K562 (cell line): ENCODE results near the gene VAPB. TPM values are rescaled to one million over a fixed set of nuclear protein-coding genes. Genes with fewer than 3 reads are reported as not detected.

ENCODE experiments used
- ATAC-seq: fragments of 200-7000 bp; cut with Tn5 transposase; 3 replicates; pipeline ENCODE4 v1.9.1; 2020; ENCODE audit warnings: moderate library complexity
- BruUV-seq: library from RNA; stranded (reverse); fragments of 400-500 nt; replicated peaks from 2 replicates; lab custom pipeline; 2021; lab: Mats Ljungman, UMichigan
- CTCF ChIA-PET: fragments of 300-600 bp; formaldehyde crosslinking; extraction: SDS; loops from one replicate; lab custom pipeline; 2021; ENCODE audit warnings: low intra/inter-chr PET ratio; lab: Yijun Ruan, JAX
- POLR2A ChIA-PET: fragments of 300-600, 350-650 bp; sonication (Branson Sonifier 250); formaldehyde crosslinking; extraction: SDS; loops from one replicate; lab custom pipeline; 2021; ENCODE audit warnings: antibody characterized with exemption, inconsistent platforms; lab: Yijun Ruan, JAX
- DNase-seq, 4 experiments: peaks; one replicate each; pipeline versions ENCODE4 v3.0.0 to v3.0.0-alpha.2; 2011 to 2018; ENCODE audit warnings: low spot score in 3 of 4, mixed read lengths in 3 of 4; ENCODE audit errors: extremely low read depth in 1 of 4
- FAIRE-seq: peaks from 2 replicates; lab custom pipeline; 2011; peaks lifted over from hg19 to GRCh38; lab: Jason Lieb, UNC
- H2AFZ ChIP-seq: 2 replicates; pipeline ENCODE4 v1.6.0; 2011; ENCODE audit warnings: low read depth, low read length, control low read depth, inconsistent platforms
- H3K27ac ChIP-seq: fragments of 200-600 bp; 3 replicates; pipeline ENCODE4 v1.8.0; 2011; ENCODE audit warnings: low read depth, mild to moderate bottlenecking, control low read depth, inconsistent platforms, low read length, moderate library complexity, mixed read lengths; ENCODE audit errors: extremely low read depth
- H3K27me3 ChIP-seq, 2 experiments: fragments of 300-600 bp in 1 of 2; 2 replicates in 1 of 2; 3 replicates in 1 of 2; pipeline versions ENCODE4 v1.6.0 to v1.8.0; 2011; ENCODE audit warnings: inconsistent platforms in 2 of 2, low read length in 2 of 2, mild to moderate bottlenecking in 1 of 2, mixed read lengths in 1 of 2, moderate library complexity in 1 of 2; ENCODE audit not compliant: control insufficient read depth in 2 of 2, insufficient read depth in 2 of 2
- H3K36me3 ChIP-seq: fragments of 300-600 bp; 3 replicates; pipeline ENCODE4 v1.8.0; 2011; ENCODE audit warnings: mild to moderate bottlenecking, low read length, inconsistent platforms; ENCODE audit not compliant: control insufficient read depth, insufficient read depth
- H3K4me1 ChIP-seq, 2 experiments: fragments of 200-600 bp in 1 of 2; replicated peaks in 1 of 2; 2 replicates in 1 of 2; 3 replicates in 1 of 2; pipeline versions ENCODE4 v1.5.1 to v1.8.0; 2011; ENCODE audit warnings: inconsistent platforms in 2 of 2, low read length in 2 of 2, mild to moderate bottlenecking in 1 of 2, mixed read lengths in 1 of 2, moderate library complexity in 1 of 2; ENCODE audit not compliant: control insufficient read depth in 2 of 2, insufficient read depth in 2 of 2
- H3K4me2 ChIP-seq: 2 replicates; pipeline ENCODE4 v1.6.1; 2011; ENCODE audit warnings: low read length, control low read depth, inconsistent platforms, mixed read lengths; ENCODE audit not compliant: insufficient read depth
- H3K4me3 ChIP-seq: fragments of 200-600 bp; sonication (generic), shearing (Covaris generic); 2 replicates; pipeline ENCODE4 v1.5.1; 2016; ENCODE audit warnings: control low read depth, inconsistent platforms
- H3K79me2 ChIP-seq: fragments of 200-600 bp; 3 replicates; pipeline ENCODE4 v1.8.0; 2011; ENCODE audit warnings: low read length, inconsistent platforms; ENCODE audit not compliant: control insufficient read depth, insufficient read depth
- H3K9ac ChIP-seq, 2 experiments: 2 replicates each; pipeline versions ENCODE4 v1.6.0 to v1.6.1; 2011; ENCODE audit warnings: low read depth in 2 of 2, low read length in 2 of 2, control low read depth in 1 of 2, inconsistent platforms in 1 of 2, mild to moderate bottlenecking in 1 of 2, mixed read lengths in 1 of 2; ENCODE audit not compliant: insufficient read depth in 1 of 2
- H3K9me1 ChIP-seq: one replicate; pipeline ENCODE4 v1.6.0; 2011; ENCODE audit warnings: inconsistent platforms, mild to moderate bottlenecking, low read length, moderate library complexity; ENCODE audit not compliant: control insufficient read depth, insufficient read depth
- H3K9me3 ChIP-seq: replicated peaks from 2 replicates; pipeline ENCODE4 v1.5.1; 2011; ENCODE audit warnings: low read depth, low read length, inconsistent platforms; ENCODE audit not compliant: control insufficient read depth, insufficient read depth
- H4K20me1 ChIP-seq: replicated peaks from 2 replicates; pipeline ENCODE4 v1.6.1; 2011; ENCODE audit warnings: low read length, inconsistent platforms, mixed read lengths; ENCODE audit not compliant: control insufficient read depth, insufficient read depth
- BRF2 ChIP-seq: IDR thresholded peaks from 3 replicates; pipeline ENCODE4 v1.6.1; 2011; ENCODE audit warnings: borderline replicate concordance, mild to moderate bottlenecking; ENCODE audit not compliant: insufficient read length, insufficient read depth
- L3MBTL2 ChIP-seq: fragments of 450-650 bp; IDR thresholded peaks from 2 replicates; pipeline ENCODE4 v1.6.1; 2016; ENCODE audit warnings: mild to moderate bottlenecking, moderate library complexity
- MAFK ChIP-seq: IDR thresholded peaks from 2 replicates; pipeline ENCODE4 v1.6.1; 2011; ENCODE audit warnings: low read length, improper control_type of control experiment
- MAX ChIP-seq: sonication (generic); formaldehyde crosslinking; IDR thresholded peaks from 2 replicates; pipeline ENCODE4 v1.9.0; 2022; ENCODE audit warnings: mild to moderate bottlenecking, missing genetic modification reagents
- XRCC3 ChIP-seq: fragments of 450-650 bp; IDR thresholded peaks from 2 replicates; pipeline ENCODE4 v1.6.1; 2017; ENCODE audit warnings: mild to moderate bottlenecking, moderate library complexity
- ZNF134 ChIP-seq: fragments of 250-450 bp; sonication (Bioruptor Pico); conservative IDR thresholded peaks from 2 replicates; pipeline ENCODE4 v1.4.0; 2020
- ZNF766 ChIP-seq: fragments of 200-800 bp; sonication (Bioruptor generic); conservative IDR thresholded peaks from 2 replicates; pipeline ENCODE4 v1.6.1; 2016; ENCODE audit warnings: missing genetic modification characterization, missing compliant biosample characterization
- ZNF830 ChIP-seq: fragments of 250-450 bp; sonication (Bioruptor Pico); IDR thresholded peaks from 2 replicates; pipeline ENCODE4 v1.5.0; 2021; ENCODE audit warnings: mild to moderate bottlenecking
- WGBS: fragments of 100-300 bp; shearing (Covaris generic); methylation state at CpG from one replicate; pipeline ENCODE4 v1.1.6; 2016; ENCODE audit warnings: low coverage, mixed read lengths; ENCODE audit not compliant: insufficient coverage; ENCODE audit errors: missing lambda C conversion rate; 5-methylcytosine and 5-hydroxymethylcytosine counted together
- in situ Hi-C: fragments of 300-500 bp; cut with MboI; formaldehyde crosslinking; loops from 4 replicates; pipeline ENCODE4 v1.15.0; 2018; ENCODE audit warnings: inconsistent platforms, mixed read lengths
- intact Hi-C: fragments of 100-400 bp; cut with micrococcal nuclease; formaldehyde crosslinking; loops from 2 replicates; pipeline ENCODE4 v1.14.2; 2022
- polyA plus RNA-seq, 8 experiments: library from polyadenylated mRNA; depleted of rRNA in 4 of 8; stranded (reverse) in 5 of 8; unstranded in 3 of 8; fragments of >200 nt; fragmentation: Nextera tagmentation in 2 of 8; fragmentation: Illumina TruSeq in 1 of 8; extraction: Ambion mirVana in 2 of 8; extraction: Trizol in 1 of 8; gene quantifications; 2 replicates each; pipeline versions ENCODE4 v1.2.1 to v1.2.3, GENCODE V29; 2011 to 2014; ENCODE audit warnings: inconsistent platforms in 1 of 8, missing spikeins in 1 of 8
- total RNA-seq, 7 experiments: library from RNA; depleted of rRNA in 6 of 7; stranded (reverse); fragments of >200 nt in 6 of 7; fragmentation: Illumina TruSeq in 2 of 7; extraction: Trizol in 2 of 7; gene quantifications; 2 replicates each; pipeline versions ENCODE4 v1.2.1 to v1.2.3, GENCODE V29; 2011 to 2021; ENCODE audit warnings: low replicate concordance in 1 of 7

The VAPB gene
- total and polyA plus RNA-seq, 9 of the 15 experiments (the other 6 are each of a cell fraction or from before 2014, with no cell fraction given), result 3.4 to 51.0 (median 27.9) TPM

GRCh38 chr20:58405504-58406291 is 16.7 kb downstream of the VAPB start:
- peak overlapping the region; percentile 57; the same call in 1 of the 3 replicates for H3K27ac ChIP-seq
- peak; percentile 47 for ATAC-seq

More at GRCh38 chr20:58405504-58406291, 16.7 kb downstream of the VAPB start:
- ChIA-PET POLR2A (interaction anchor here (0.6 to 1.2 kb wide), 5 partner anchors 10 to 29 kb away, joined by 3 to 5 read pairs (median 4); no protein-coding TSS in a partner anchor), CTCF (interaction anchor here (0.6 kb wide), 1 partner anchor 1500 kb away, joined by 4 read pairs; no protein-coding TSS in a partner anchor)
- H3K9me3 ChIP-seq, result no peaks in the 10 kb centered on the region
- in situ Hi-C loops (no loop called here), intact Hi-C loops (no loop called here)
- no peak overlapping the region for H2AFZ ChIP-seq
- H3K4me3 ChIP-seq, result no peak overlapping the region
- peak overlapping the region; percentile 10; the same call in 1 of the 2 replicates for H3K4me2 ChIP-seq
- TF ChIP-seq MAX (no peak), BRF2 (no peak), MAFK (no peak), L3MBTL2 (no peak), ZNF134 (CRISPR knock-in tag) (no peak), XRCC3 (no peak), ZNF766 (CRISPR knock-in tag) (no peak), ZNF830 (CRISPR knock-in tag) (no peak)
- peaks cover 46% of the 10 kb centered on the region for H4K20me1 ChIP-seq
- WGBS, result 55% methylated on average over 8 of the region's 11 CpGs
- peaks cover 13% of the 10 kb centered on the region; the same call in 2 of the 3 replicates for H3K36me3 ChIP-seq
- H3K79me2 ChIP-seq, result peaks cover 99% of the 10 kb centered on the region
- no TSS peak for BruUV-seq
- no peak overlapping the region for H3K9ac ChIP-seq
- H3K9me1 ChIP-seq, result no peaks in the 10 kb centered on the region
- FAIRE-seq (no peak), DNase-seq (no peak)
- H3K4me1 ChIP-seq, result peaks cover 12 to 35% of the 10 kb centered on the region in 2 experiments
- no peaks in the 10 kb centered on the region for H3K27me3 ChIP-seq
